ENCODE results near the gene ZC3H7B.

ZC3H7B gene

DNA sequence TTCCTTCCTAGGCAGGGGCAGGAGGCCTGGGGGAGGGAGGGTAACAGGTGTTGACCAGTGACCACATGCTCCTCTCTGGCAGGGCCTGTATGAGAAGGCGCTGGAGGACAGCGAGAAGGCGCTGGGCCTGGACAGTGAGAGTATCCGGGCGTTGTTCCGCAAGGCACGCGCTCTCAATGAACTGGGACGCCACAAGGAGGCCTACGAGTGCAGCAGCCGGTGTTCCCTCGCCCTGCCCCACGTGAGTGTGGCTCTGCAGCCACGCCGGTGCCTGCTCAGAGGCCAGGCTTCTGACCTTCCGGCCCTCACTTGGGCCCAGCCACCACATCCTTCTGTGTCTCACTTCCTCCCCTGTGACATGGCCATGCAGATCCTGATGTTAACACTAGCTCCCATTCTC lies 25.8 kb downstream of the ZC3H7B start:
- DNase-seq (ENCODE audit: low read depth) = no peak

DNA sequence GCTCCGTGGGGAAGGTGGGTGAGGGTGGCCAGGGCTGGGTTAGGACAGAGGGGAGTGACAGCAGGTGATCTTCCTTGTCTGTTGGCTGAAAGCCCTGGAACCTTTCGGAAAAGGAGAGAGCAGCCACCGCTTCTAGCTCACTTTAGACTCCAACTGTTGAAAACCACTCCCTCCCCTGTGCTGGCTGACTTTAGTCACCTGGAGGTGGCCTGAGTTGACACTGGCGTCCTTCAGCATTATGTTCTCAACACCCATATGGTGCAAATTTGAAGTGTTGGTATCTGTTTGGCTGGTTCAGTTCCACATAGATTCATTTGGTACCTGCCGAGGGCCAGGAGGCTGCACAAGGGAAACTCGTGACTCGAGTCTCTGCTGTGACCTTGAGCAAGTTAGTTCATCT lies 28.8 kb downstream of the ZC3H7B start:
- no peak for DNase-seq (ENCODE audit: low read depth)

DNA sequence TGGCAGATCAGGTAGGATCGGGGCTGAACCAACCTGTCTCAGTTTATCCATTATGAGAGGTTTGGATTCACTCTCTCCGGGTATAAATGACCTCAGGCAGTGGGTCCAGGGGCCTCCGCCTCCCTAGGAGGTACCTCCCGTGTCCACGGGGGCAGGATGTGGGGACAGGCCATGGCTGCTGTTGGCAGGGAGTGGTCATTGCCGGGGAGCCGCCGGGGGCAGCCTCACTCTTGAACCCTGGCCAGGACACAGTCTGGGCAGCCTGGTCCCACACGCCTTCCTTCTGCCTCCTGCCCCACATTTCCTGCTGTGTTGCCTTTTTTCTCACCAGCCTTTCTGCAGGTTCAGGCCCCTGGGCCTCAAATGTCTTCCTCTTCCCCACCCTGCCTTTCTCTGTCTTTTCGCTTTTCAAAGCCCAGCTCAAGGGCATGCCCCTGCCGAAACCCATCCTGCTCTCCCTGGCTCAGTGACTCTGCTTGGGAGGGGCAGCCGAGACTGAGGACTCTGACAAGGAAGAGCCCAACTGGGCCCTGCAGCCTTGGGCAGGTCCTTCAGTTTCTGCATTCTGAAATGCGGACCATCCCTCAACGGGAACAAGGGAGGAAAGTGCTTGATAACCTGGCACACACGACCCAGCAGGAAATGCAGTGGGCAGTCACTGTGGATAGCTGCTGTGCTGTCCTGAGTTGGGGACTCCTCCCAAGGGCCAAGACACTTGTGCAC lies 31.1 kb downstream of the ZC3H7B start:
- DNase-seq (ENCODE audit: low read depth) = no peak

DNA sequence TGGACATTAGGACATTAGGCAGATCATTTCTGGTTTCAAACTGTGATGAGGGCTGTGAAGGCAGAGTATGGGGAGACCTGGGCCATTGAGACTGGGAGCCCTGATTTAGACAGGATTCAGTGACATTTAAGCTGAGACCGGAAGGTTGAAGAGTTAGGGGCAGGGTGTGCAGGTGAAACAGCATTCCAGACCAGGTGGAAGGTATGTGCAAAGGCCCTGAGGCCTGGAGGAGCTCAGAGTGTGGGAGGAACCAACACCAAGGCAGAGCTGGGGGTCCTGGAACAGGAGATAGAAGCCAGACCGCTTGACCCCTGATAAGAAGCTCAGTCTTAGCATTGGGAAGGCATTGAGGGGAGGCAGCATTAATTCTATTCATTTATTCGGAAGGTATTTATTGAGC lies 32.5 kb downstream of the ZC3H7B start:
- DNase-seq (ENCODE audit: low read depth) = no peak

DNA sequence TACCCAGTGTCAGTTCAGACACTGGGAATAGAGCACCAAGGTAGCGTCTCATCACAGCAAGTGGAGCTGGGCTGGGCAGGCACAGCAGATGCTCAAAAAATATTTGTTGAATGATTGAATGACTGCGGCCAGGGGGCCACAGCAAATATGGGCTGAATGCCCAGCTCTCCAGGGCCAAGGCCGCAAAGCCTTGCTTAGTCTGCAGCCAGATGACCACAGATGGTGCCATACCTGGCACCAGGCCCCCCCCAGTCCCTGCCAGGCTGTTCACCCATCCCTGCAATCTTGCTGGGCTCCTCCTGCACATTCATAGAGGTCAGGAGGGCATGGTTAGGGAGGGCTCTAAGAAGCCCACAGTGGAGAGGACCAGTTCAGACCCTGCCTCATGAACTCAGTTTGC lies 32.9 kb downstream of the ZC3H7B start:
- DNase-seq (ENCODE audit: low read depth) = no peak

DNA sequence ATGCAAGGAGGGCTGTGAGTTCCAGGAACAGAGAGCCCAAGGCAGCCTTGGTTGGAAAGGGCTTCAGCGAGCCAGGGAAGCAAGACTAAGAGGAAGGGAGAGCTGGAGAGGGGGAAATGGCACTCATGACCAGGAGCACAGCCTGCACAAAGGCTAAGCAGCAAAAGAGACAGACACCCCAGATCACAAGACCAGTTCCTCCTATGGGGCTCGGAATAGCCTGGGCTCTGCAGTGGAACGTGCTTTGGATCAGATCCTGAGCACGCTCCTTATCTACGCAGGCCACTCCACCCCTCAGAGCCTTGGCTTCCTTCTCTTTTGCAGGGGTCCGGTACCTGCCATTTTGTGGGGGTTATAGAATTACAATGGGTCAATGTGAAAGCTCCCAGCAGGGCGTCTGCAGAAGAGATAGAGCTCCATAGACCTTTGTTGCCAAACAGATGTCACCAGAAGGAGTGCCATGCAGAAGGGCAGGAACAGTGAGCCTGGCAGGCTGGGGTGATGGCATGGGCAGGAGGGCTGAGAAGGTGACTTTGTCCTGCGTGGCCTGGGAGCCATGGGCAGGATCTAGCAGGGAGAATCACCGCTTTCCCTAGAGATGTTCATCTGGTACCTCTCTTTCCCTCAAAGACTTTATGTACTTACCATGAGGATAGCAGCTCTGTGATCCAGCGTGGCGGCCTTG lies 33.8 kb downstream of the ZC3H7B start:
- DNase-seq (ENCODE audit: low read depth) = no peak

DNA sequence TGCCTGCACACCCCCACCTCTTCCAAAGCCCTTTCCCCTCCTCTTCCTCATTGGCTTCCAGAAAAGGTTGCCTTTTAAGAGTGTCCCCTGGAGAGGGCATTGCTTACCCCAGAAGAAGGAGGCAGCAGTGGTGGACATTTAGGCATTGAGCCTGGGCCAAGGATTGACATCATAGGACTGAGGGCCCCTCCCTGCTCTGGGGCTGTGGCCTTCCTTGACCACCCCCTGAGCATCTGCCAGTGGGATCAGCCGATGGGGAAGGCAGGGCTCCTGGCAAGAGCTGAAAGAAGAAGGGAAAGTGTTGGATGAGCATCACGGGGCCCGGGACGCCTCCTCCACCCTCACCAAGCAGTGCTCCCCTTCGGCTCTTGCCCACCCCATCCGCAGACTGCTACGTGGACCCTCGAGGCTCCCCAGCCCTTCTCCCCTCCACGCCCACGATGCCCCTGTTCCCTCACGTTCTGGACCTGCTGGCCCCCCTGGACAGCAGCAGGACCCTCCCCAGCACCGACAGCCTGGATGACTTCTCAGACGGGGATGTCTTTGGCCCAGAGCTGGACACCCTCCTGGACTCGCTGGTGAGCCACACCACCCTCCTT lies 37.4 kb downstream of the ZC3H7B start:
- DNase-seq (ENCODE audit: low read depth) = no peak

DNA sequence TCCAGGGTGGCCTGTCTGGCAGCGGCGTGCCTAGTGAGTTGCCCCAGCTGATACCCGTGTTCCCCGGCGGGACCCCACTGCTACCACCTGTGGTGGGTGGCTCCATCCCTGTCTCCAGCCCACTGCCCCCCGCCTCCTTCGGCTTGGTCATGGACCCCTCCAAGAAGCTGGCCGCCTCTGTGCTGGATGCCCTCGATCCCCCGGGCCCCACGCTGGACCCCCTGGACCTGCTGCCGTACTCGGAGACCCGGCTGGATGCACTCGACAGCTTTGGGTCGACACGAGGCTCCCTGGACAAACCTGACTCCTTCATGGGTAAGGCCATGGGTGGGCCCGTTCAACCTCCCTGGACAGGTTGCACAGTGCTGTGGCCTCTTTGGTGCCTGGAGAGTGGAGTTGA lies 38.5 kb downstream of the ZC3H7B start:
- no peak for DNase-seq (ENCODE audit: low read depth)

DNA sequence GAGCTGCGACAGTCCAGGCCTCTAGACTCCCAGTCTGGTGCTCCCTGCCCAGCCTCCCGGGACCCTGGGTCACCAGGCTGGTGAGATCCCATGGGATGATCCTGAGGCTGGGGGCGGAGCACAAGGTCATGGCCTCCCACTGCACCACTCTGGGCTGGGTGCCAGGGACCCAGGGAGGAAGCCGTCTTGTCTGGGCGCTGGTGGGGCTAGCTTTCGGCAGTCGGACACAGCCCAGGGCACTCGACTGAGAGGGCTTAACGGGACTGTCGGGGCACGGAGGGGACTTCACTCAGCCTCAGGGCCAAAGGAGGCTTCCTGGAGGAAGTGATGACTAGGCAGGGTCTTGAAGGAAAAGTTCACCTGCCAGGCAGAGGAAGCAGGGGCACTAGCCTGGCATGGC lies 39.0 kb downstream of the ZC3H7B start:
- DNase-seq (ENCODE audit: low read depth) = no peak

DNA sequence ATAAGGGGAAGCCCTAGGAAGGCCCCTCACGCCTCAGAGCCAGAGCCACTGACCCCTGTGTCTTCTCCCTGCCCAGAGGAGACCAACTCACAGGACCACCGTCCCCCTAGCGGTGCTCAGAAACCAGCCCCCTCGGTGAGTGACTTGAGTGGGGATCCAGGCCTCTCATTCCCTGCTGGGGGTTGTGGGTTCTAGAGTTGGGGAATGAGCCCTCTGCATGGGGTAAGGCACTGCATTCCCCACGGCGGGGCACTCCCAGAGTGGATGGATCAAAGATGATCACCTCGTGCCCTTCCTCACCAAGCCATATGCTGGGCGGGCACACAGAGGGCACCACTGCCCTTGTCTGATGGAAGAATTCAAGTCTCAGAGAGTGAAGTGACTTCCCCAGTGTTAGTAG lies 39.7 kb downstream of the ZC3H7B start:
- no peak for DNase-seq (ENCODE audit: low read depth)

DNA sequence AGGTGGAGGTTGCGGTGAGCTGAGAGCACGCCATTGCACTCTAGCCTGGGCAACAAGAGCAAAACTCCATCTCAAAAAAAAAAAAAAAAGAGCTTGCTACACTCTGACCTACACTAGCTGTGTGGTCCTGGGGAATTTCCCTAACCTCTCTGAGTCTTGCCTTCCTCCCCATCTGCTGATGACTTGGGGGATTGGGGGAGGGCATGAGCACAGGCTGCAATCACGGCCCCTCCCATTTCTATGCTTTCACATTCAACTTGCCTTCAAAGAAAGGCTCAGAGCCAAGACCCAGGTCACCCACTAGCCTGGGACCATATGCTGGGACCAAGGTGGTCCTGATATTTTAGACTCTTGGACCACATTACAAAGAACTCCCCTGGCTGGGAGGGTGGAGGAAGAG lies 40.7 kb downstream of the ZC3H7B start:
- DNase-seq (ENCODE audit: low read depth) = no peak

DNA sequence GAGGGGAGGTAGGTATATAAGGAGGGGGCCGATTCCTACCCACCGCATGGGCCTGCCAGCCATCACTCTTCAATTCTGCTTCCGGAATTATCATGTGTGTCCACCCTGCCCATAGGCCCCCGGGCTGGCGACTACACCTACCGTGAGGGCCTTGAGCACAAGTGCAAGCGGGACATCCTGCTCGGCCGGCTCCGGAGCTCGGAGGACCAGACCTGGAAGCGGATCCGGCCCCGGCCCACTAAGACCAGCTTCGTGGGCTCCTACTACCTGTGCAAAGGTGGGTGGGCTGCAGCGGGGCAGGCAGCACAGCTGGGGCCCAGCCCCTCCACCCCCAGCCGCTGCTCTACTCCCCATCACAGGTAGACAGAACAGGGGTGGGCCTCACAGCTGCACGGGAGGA lies 42.0 kb downstream of the ZC3H7B start:
- no peak for DNase-seq (ENCODE audit: low read depth)

DNA sequence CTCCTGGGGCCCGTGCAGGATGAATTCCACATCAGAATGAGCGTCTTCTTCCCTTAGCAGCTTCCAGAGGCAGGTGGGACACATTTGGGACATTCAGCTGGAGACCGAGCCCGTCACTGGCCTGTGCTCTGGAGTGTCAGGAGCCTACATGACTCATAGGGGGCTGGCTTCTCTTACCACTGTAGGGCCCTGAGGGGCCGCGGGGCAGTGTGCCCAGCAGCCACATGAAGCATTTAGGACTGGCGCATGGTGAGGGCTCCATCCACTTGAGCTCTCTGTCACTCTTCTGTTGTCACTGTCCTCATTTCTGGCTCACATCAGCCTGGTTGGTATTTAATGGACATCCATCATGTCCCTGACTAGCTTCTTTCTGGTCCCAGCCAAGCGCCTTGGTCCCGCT lies 42.4 kb downstream of the ZC3H7B start:
- no peak for DNase-seq (ENCODE audit: low read depth)

DNA sequence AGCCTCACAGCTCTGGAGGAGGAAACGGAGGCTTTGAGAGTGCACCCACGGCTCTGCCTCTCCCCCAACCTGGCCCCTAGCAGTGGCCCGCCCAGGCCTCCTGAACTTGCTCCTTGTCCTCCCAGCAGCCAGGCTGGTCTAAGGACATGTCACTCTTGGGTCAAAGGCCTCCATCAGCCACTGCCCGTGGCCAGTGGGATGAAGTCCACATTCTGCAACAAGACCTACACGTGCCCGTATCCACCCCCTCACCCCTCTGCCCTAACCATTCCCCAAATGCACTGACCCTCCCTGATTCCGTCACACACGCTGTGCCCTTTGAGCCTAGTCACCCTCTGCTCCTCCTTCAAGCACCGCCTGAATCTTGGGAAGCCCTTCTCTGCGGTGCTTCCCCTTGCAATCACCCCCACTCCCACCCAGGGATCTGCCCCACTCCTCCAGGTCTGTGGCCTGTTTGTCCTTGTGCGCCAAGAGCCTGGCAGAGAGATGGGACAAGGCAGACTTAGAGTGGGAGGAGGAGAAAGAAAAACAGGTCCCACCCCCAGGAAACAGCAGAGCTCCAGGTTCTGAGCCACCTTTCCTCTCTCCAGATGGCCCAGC lies 43.0 kb downstream of the ZC3H7B start:
- no peak for DNase-seq (ENCODE audit: low read depth)

DNA sequence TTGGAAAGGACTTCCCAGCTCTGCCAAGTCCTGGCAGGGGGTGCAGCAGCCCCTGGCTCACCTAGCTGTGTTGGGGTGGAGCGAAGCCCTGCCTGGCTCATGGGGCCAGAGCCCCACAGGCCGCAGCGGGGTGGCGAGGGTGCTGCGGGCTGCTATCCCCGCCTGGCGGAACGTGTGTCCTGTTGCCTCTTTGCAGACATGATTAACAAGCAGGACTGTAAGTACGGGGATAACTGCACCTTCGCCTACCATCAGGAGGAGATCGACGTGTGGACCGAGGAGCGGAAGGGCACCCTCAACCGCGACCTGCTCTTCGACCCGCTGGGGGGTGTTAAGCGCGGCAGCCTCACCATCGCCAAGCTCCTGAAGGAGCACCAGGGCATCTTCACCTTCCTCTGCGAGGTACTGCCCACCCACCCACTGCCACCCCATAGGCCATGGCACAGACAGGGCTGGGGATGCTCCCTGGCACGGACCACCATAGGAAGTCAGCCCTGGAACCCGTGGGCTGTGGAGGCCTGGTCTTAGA lies 44.5 kb downstream of the ZC3H7B start:
- no peak for DNase-seq (ENCODE audit: low read depth)

DNA sequence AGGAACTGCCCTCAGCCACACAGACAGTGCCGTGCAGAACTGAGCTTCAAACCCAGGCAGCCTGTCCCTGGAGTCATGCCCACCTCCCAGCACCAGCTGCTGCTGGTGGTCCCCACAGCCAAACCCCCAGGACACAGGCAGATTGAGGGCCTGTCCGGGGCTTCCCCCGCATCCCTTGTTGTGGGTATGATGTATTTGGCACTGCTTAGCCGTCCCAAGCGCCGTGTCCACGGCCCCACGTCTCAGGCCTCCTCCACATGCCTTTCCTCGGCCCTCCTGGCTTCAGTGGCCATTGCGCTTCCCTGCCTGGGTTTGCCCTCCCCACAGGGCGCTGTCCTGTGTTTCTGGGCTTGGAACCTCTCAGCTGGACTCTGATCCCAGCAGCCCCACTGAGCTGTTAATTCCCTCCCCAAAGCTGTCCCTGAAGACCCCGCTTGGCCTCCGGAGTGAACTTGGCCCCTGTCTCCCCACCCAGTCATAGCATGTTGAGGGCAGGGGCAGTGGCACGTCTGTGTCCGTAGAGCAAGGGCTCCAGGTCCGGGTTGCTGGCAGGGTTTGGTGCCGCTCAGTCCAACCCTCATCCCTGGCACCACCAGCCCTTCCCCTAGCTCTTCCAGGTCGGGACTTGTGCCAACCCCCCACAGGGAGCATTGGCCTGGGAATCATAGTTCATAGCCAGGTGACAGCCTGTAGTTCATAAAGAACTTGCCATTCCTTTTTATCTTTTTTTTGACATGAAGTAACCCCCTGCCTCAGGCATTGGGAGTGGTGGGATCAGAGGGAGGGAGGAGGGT lies 45.9 kb downstream of the ZC3H7B start:
- DNase-seq (ENCODE audit: low read depth) = no peak

DNA sequence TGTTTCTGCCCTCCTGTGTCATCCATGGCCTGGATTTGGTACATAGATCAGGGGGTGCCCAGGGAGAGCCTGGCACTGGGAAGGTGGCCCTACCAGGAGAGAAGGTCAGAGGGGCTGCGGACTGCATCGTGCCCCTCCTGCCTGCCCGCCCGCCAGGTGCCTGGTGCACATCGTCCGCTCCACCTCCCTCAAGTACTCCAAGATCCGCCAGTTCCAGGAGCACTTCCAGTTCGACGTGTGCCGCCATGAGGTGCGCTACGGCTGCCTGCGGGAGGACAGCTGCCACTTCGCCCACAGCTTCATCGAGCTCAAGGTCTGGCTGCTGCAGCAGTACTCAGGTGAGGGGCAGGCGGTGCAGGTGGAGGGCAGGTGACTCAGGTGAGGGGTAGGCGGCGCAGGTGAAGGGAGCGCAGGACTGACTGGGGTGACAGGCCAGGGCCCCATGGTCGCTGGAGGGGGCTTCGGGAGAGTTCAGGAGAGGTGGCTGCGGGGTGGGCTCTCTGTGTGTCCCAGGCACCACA lies 47.7 kb downstream of the ZC3H7B start:
- no peak for DNase-seq (ENCODE audit: low read depth)

DNA sequence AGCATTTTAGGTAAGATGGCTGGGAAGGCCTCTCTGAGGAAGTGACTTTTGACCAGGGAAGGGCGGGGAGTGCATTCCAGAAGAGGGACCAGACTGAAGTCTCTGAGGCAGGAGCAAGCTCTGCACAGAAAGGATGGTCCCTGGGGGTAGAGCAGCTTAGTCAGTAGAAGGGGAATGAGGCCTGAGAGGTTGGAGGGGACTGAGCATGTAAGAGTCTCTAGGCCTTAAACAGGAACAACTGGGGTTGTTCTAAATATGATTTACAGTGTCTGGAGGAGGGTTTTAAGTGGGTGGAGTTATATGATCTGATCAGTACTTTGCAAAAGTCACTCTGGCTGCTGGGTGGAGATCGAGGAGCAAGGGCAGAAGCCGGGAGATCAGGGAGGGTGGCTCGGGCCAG lies 48.8 kb downstream of the ZC3H7B start:
- no peak for DNase-seq (ENCODE audit: low read depth)

DNA sequence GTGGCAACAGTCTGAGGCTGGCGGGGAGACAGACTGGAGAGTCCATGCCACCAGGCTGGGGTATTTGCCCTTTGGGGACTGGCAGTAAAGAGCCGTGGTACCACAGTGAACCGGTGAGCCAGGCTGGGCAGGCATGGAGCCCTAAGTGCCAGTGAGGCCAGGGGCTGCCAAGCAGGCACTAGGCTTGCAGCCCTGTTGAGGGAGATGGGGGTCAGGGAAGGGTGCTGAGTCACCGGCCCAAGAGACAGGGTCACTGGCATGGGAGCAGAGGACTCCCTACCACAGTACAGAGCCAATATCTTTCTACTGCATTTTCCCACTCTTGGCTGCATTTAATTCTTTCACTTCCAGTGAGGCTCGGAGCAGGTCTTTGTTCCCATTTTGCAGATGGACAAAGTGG lies 49.7 kb downstream of the ZC3H7B start:
- no peak for DNase-seq (ENCODE audit: low read depth)

DNA sequence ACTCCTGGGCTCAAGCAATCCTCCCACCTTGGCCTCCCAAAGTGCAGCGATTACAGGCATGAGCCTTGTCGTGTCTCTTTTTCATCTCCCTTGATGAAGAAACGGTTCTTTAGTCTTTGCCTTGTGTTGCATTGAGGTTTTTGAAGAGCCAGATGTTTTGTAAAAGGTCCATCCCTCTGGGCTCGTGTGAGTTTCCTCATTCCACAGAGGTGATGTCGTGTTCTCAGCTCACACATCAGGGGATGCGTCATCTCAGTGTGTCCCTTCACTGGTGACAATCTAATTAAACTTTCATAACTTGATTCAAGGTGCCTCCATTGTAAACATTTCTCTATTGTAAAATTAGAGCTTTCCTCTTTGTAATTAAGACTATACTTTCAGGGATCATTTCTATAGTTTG lies 50.7 kb downstream of the ZC3H7B start:
- peak; percentile 58 for DNase-seq (ENCODE audit: low read depth)

DNA sequence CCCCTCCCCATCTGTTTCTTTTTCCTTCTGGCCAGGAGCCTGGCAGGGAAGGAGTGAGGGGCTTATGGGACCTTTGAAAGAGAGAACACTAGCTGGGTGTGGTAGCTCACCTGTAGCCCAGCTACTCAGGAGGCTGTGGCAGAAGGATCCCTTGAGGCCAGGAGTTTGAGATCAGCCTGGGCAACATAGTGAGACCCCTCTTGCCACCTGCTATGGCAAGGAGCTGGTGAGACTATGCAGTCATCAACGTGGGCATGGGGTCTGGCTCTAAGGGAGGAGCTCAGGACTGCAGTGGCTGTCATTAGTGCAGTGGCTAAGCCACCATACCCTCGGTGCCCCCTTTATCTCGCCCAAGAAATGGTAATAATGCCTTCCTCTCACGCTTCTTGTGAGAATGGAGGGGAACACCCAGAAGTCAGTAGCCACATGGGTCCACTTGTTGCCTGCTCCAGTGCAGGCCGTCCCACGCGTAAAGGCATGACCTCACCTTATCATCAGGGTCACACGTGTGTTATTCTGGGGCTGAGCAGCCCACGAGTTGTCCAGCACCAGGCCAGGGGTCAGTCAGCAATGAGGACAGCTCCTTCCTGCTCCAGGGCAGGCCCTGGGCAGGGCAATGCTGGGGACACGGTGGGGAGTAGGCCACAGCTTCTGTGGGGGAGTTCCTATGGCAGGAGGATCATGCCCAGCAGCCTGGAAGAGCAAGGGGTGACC lies 52.7 kb downstream of the ZC3H7B start:
- DNase-seq (ENCODE audit: low read depth) = no peak
